Urinary bladder (tissue), 4 donors: ENCODE measurements around the gene KRTAP9-7. TPM values are rescaled to one million over a fixed set of nuclear protein-coding genes. Genes with fewer than 3 reads are reported as not detected.
A peak's percentile ranks its signal among the peaks of the same experiment; 100 is the strongest.
"Not testable (repeated sequence)": the region's sequence is repeated elsewhere in the genome, so short reads cannot be mapped to it uniquely, and the experiment has no call there.

Experiments
- DNase-seq: peaks from one replicate; pipeline ENCODE4 v3.0.0-alpha.2; 2015; ENCODE audit errors: extremely low spot score
- H3K27ac ChIP-seq: one replicate; pipeline ENCODE4 v1.5.1; 2013; ENCODE audit warnings: low read depth, mild to moderate bottlenecking, moderate library complexity
- H3K36me3 ChIP-seq: one replicate; pipeline ENCODE4 v1.6.1; 2013; ENCODE audit warnings: mild to moderate bottlenecking, moderate library complexity; ENCODE audit not compliant: insufficient read depth
- H3K4me1 ChIP-seq: one replicate; pipeline ENCODE4 v1.6.1; 2013; ENCODE audit warnings: mild to moderate bottlenecking, moderate library complexity; ENCODE audit not compliant: insufficient read depth
- H3K4me3 ChIP-seq: one replicate; pipeline ENCODE4 v1.5.1; 2013; ENCODE audit warnings: low read depth, low read length
- WGBS: extraction: QIAGEN DNeasy Blood & Tissue Kit; methylation state at CpG from one replicate; pipeline ENCODE4 v1.1.7; 2013; 5-methylcytosine and 5-hydroxymethylcytosine counted together
- polyA plus RNA-seq: library from polyadenylated mRNA; stranded (reverse); fragments of 200-250 nt; gene quantifications from one replicate; pipeline ENCODE4 v1.2.3, GENCODE V29; 2013
- total RNA-seq: library from RNA; depleted of rRNA; stranded (reverse); fragments of >200 nt; gene quantifications from one replicate; pipeline ENCODE4 v1.2.3, GENCODE V29; 2014
- donor health status: healthy with polysubstance abuse.
- donor health status: healthy.

KRTAP9-7 gene
- total and polyA plus RNA-seq, 2 donors = not detected

- not testable (repeated sequence) for H3K36me3 ChIP-seq, H3K27ac ChIP-seq, H3K4me3 ChIP-seq, DNase-seq, H3K4me1 ChIP-seq
- WGBS = 78% methylated on average over 5 of the region's 5 CpGs
These were observed 19.9 kb upstream of the KRTAP9-7 start, which contains the start of gene KRTAP9-9 for GRCh38 chr17:41255381-41256290. Gene KRTAP9-9, plus strand, starts transcription at chr17:41255384.

- no peak for DNase-seq
- Histone ChIP-seq H3K27ac (no peak overlapping the region), H3K4me1 (no peaks in the 10 kb centered on the region), H3K4me3 (no peak overlapping the region), H3K36me3 (no peaks in the 10 kb centered on the region)
- WGBS = 84% methylated on average over 1 of the region's 1 CpG
These were observed 19.2 kb upstream of the KRTAP9-7 start for GRCh38 chr17:41256291-41256685.

- H3K27ac ChIP-seq = no peak overlapping the region
- DNase-seq = no peak
- H3K36me3 ChIP-seq = no peaks in the 10 kb centered on the region
- H3K4me1 ChIP-seq = no peaks in the 10 kb centered on the region
- no peak overlapping the region for H3K4me3 ChIP-seq
These were observed 17.1 kb upstream of the KRTAP9-7 start for GRCh38 chr17:41258406-41258805.

GRCh38 chr17:41263212-41263611 lies 12.3 kb upstream of the KRTAP9-7 start:
- DNase-seq = no peak
- WGBS = 83% methylated on average over 2 of the region's 2 CpGs
- no peak overlapping the region for H3K27ac ChIP-seq
- H3K4me3 ChIP-seq = no peak overlapping the region
- H3K4me1 ChIP-seq = no peaks in the 10 kb centered on the region
- no peaks in the 10 kb centered on the region for H3K36me3 ChIP-seq

- peak; percentile 10 for DNase-seq
- WGBS = 69% methylated on average over 3 of the region's 3 CpGs
- H3K4me1 ChIP-seq = no peaks in the 10 kb centered on the region
- H3K4me3 ChIP-seq = no peak overlapping the region
- H3K36me3 ChIP-seq = no peaks in the 10 kb centered on the region
- H3K27ac ChIP-seq = no peak overlapping the region
These were observed 10.9 kb upstream of the KRTAP9-7 start for GRCh38 chr17:41264599-41264998.

GRCh38 chr17:41265078-41265477 lies 10.4 kb upstream of the KRTAP9-7 start, which contains the start of gene KRTAP9-6:
Gene KRTAP9-6, plus strand, starts transcription at chr17:41265378. Its CDS starts 0 bp downstream, at chr17:41265378.
- H3K27ac ChIP-seq = no peak within 1 kb of the TSS
- H3K4me1 ChIP-seq = no peaks in the 10 kb centered on the region
- H3K36me3 ChIP-seq = no peaks in the 10 kb centered on the region
- WGBS = 38% methylated on average over 2 of the region's 2 CpGs
- no peak within 1 kb of the TSS for H3K4me3 ChIP-seq
- DNase-seq = no peak

- WGBS = 87% methylated on average over 3 of the region's 3 CpGs
- no peak for DNase-seq
- H3K36me3 ChIP-seq = no peaks in the 10 kb centered on the region
These were observed 7.8 kb upstream of the KRTAP9-7 start for GRCh38 chr17:41267711-41268110.

GRCh38 chr17:41271323-41271722 lies 4.2 kb upstream of the KRTAP9-7 start:
- DNase-seq, H3K27ac ChIP-seq, H3K36me3 ChIP-seq, H3K4me3 ChIP-seq, H3K4me1 ChIP-seq: not testable (repeated sequence)
- WGBS = 59% methylated on average over 1 of the region's 1 CpG

More at GRCh38 chr17:41267711-41268110, 7.8 kb upstream of the KRTAP9-7 start:
- Histone ChIP-seq H3K27ac (no peak overlapping the region), H3K4me3 (no peak overlapping the region), H3K4me1 (no peaks in the 10 kb centered on the region)

- Histone ChIP-seq H3K27ac (no peak overlapping the region), H3K4me3 (no peak overlapping the region)
- WGBS = 36% methylated on average over 1 of the region's 1 CpG
These were observed 3.6 kb upstream of the KRTAP9-7 start for GRCh38 chr17:41271858-41272257.

GRCh38 chr17:41278176-41278955 lies 2.9 kb downstream of the KRTAP9-7 start:
- no peak overlapping the region for H3K27ac ChIP-seq
- DNase-seq = no peak
- no peak overlapping the region for H3K4me3 ChIP-seq
- H3K36me3 ChIP-seq = no peaks in the 10 kb centered on the region
- WGBS = 86% methylated on average over 3 of the region's 3 CpGs
- no peaks in the 10 kb centered on the region for H3K4me1 ChIP-seq

More at GRCh38 chr17:41271858-41272257, 3.6 kb upstream of the KRTAP9-7 start:
- H3K36me3 ChIP-seq = no peaks in the 10 kb centered on the region
- no peaks in the 10 kb centered on the region for H3K4me1 ChIP-seq
- DNase-seq = no peak

GRCh38 chr17:41284043-41284442 lies 8.5 kb downstream of the KRTAP9-7 start:
- H3K27ac ChIP-seq = no peak overlapping the region
- no peak overlapping the region for H3K4me3 ChIP-seq
- DNase-seq = no peak
- 44% methylated on average over 3 of the region's 3 CpGs for WGBS
- H3K4me1 ChIP-seq = peaks cover 1% of the 10 kb centered on the region
- no peaks in the 10 kb centered on the region for H3K36me3 ChIP-seq

- no peak for DNase-seq
- Histone ChIP-seq H3K36me3 (no peaks in the 10 kb centered on the region), H3K4me1 (peaks cover 1% of the 10 kb centered on the region), H3K4me3 (no peak overlapping the region), H3K27ac (no peak overlapping the region)
- WGBS = 57% methylated on average over 2 of the region's 2 CpGs
These were observed 9.0 kb downstream of the KRTAP9-7 start for GRCh38 chr17:41284546-41284945.

- Histone ChIP-seq H3K36me3 (no peaks in the 10 kb centered on the region), H3K4me3 (no peak overlapping the region), H3K27ac (no peak overlapping the region), H3K4me1 (peaks cover 1% of the 10 kb centered on the region)
- WGBS = 86% methylated on average over 3 of the region's 3 CpGs
- no peak for DNase-seq
These were observed 11.6 kb downstream of the KRTAP9-7 start for GRCh38 chr17:41287050-41287449.

- Histone ChIP-seq H3K4me1 (no peaks in the 10 kb centered on the region), H3K36me3 (no peaks in the 10 kb centered on the region), H3K27ac (no peak overlapping the region), H3K4me3 (no peak overlapping the region)
- no peak for DNase-seq
- 75% methylated on average over 1 of the region's 1 CpG for WGBS
These were observed 18.5 kb downstream of the KRTAP9-7 start for GRCh38 chr17:41294016-41294415.
